DND-41 (cell line): ENCODE data around the gene FARP2.

Experiments
- ATAC-seq: fragments of 200-7000 bp; cut with Tn5 transposase; 3 replicates; pipeline ENCODE4 v1.9.1; 2021; ENCODE audit warnings: low read depth; ENCODE audit not compliant: insufficient read depth
- DNase-seq: peaks from one replicate; pipeline ENCODE4 v3.0.0-alpha.2; 2020
- H2AFZ ChIP-seq: 2 replicates; pipeline ENCODE4 v1.6.0; 2012; ENCODE audit warnings: low read depth, low read length
- H3K27ac ChIP-seq: 2 replicates; pipeline ENCODE4 v1.5.1; 2012; ENCODE audit warnings: low read length, inconsistent platforms
- H3K27me3 ChIP-seq: fragments of 200-600 bp; sonication (generic); 2 replicates; pipeline ENCODE4 v1.6.0; 2012; ENCODE audit warnings: low read length, mild to moderate bottlenecking, inconsistent platforms; ENCODE audit not compliant: insufficient read depth, poor library complexity
- H3K36me3 ChIP-seq: 2 replicates; pipeline ENCODE4 v1.5.1; 2012; ENCODE audit warnings: low read length, inconsistent platforms; ENCODE audit not compliant: insufficient read depth
- H3K4me1 ChIP-seq: 2 replicates; pipeline ENCODE4 v1.5.1; 2012; ENCODE audit warnings: mild to moderate bottlenecking, low read length; ENCODE audit not compliant: insufficient read depth
- H3K4me2 ChIP-seq: 2 replicates; pipeline ENCODE4 v1.6.0; 2012; ENCODE audit warnings: mild to moderate bottlenecking, moderate library complexity, low read length, inconsistent platforms; ENCODE audit not compliant: insufficient read depth
- H3K4me3 ChIP-seq, 2 experiments: fragments of 200-600 bp in 1 of 2; shearing (Covaris generic) in 1 of 2; 2 replicates each; pipeline ENCODE4 v1.5.1; 2012 to 2016; ENCODE audit warnings: inconsistent platforms in 2 of 2, low read length in 2 of 2, mild to moderate bottlenecking in 2 of 2, low read depth in 1 of 2, moderate library complexity in 1 of 2
- H3K79me2 ChIP-seq: 2 replicates; pipeline ENCODE4 v1.6.0; 2012; ENCODE audit warnings: low read length, inconsistent platforms; ENCODE audit not compliant: insufficient read depth
- H3K9ac ChIP-seq: 2 replicates; pipeline ENCODE4 v1.6.0; 2012; ENCODE audit warnings: low read depth, mild to moderate bottlenecking, inconsistent platforms, low read length, moderate library complexity
- H3K9me3 ChIP-seq: 2 replicates; pipeline ENCODE4 v1.5.1; 2012; ENCODE audit warnings: low read length, moderate library complexity, mild to moderate bottlenecking, inconsistent platforms; ENCODE audit not compliant: insufficient read depth, severe bottlenecking
- H4K20me1 ChIP-seq: 2 replicates; pipeline ENCODE4 v1.6.0; 2012; ENCODE audit warnings: low read length; ENCODE audit not compliant: insufficient read depth
- EZH2 ChIP-seq: IDR thresholded peaks from 3 replicates; pipeline ENCODE4 v1.6.1; 2012; ENCODE audit warnings: borderline replicate concordance, low read depth, mild to moderate bottlenecking, moderate library complexity, low read length, inconsistent platforms; ENCODE audit not compliant: severe bottlenecking
- TF ChIP-seq, protein P1 (sequence below): IDR thresholded peaks from 2 replicates; pipeline ENCODE4 v1.5.1; 2012; ENCODE audit warnings: borderline replicate concordance, low read length, moderate library complexity, mild to moderate bottlenecking; ENCODE audit not compliant: poor library complexity, severe bottlenecking; ENCODE audit errors: extremely low read depth

Gene FARP2

GRCh38 chr2:241507430-241508239 lies 151.6 kb downstream of the FARP2 start:
- Histone ChIP-seq H3K4me1 (peaks cover 36% of the 10 kb centered on the region), H3K27me3 (no peaks in the 10 kb centered on the region), H3K9ac (peak overlapping the region; percentile 88), H3K9me3 (no peaks in the 10 kb centered on the region), H3K36me3 (peaks cover 20% of the 10 kb centered on the region; the same call in 1 of the 2 replicates), H4K20me1 (peaks cover 36% of the 10 kb centered on the region), H3K79me2 (peaks cover 48% of the 10 kb centered on the region), H2AFZ (peak overlapping the region; percentile 68), H3K27ac (peak overlapping the region; percentile 66), H3K4me2 (peak overlapping the region; percentile 97), H3K4me3 (peak overlapping the region; percentile 87 to 94)
- ATAC-seq (peak; percentile 14; the same call in 2 of the 3 replicates), DNase-seq (no peak)
- TF ChIP-seq, protein P1, sequence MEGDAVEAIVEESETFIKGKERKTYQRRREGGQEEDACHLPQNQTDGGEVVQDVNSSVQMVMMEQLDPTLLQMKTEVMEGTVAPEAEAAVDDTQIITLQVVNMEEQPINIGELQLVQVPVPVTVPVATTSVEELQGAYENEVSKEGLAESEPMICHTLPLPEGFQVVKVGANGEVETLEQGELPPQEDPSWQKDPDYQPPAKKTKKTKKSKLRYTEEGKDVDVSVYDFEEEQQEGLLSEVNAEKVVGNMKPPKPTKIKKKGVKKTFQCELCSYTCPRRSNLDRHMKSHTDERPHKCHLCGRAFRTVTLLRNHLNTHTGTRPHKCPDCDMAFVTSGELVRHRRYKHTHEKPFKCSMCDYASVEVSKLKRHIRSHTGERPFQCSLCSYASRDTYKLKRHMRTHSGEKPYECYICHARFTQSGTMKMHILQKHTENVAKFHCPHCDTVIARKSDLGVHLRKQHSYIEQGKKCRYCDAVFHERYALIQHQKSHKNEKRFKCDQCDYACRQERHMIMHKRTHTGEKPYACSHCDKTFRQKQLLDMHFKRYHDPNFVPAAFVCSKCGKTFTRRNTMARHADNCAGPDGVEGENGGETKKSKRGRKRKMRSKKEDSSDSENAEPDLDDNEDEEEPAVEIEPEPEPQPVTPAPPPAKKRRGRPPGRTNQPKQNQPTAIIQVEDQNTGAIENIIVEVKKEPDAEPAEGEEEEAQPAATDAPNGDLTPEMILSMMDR, result no peak
- no peak for TF ChIP-seq EZH2

DNA sequence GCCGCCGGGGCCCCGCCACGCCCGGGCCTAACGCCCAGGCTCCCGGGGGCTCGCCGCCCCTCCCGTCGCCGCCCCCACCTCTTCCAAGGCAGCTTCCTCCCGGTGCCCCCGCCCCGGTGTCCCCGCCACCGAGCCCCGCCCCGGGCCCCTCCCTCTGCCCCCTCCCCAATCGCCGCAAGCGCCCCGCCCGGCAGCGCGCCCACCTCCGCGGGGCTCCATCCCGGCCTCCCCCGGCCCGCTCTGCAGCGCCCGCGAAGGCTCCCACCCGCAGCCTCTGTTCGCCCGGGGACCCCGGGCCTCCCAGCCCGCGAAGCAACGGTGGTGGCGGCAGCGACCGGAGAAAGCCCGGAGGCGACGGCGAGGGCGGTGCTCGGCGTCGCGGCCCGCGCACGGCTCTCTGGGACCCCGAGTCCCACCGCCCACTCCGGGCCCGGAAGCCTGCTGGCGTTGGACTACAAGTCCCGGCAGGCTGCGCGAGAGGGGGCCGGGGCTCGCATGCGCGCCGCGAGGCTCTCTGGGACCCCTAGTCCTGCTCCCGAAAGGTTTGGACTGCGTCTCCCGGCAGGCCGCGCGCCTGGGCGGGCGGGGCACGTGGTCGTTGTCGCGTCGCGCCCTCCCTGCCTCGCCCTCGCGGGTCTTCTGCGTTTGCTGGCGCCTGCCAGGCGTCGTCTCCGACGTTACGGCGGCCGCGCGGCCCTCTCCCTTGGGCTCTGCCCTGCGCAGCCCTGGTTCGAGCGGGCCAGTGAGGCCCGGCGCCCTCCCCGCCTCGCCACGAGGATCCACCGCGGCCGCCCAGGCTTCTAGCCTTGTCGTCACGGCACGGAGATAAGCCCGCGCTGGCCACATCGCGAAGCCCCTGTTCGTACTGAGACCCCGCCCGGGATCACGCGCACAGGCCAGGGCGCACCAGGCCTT lies 152.4 kb downstream of the FARP2 start, which contains the start of gene STK25:
TSS of gene STK25 (minus strand) at position 345 of the 915 bp plus-strand sequence. CDS start 549 bp downstream, outside the sequence.
- Histone ChIP-seq H3K4me1 (peaks cover 36% of the 10 kb centered on the region), H3K79me2 (peaks cover 48% of the 10 kb centered on the region), H4K20me1 (peaks cover 36% of the 10 kb centered on the region), H3K36me3 (peaks cover 20% of the 10 kb centered on the region; the same call in 1 of the 2 replicates), H3K27me3 (no peaks in the 10 kb centered on the region), H2AFZ (peak within 1 kb of the TSS; percentile 94), H3K27ac (peak within 1 kb of the TSS; percentile 83), H3K9me3 (no peaks in the 10 kb centered on the region), H3K9ac (peak within 1 kb of the TSS; percentile 88), H3K4me2 (peak within 1 kb of the TSS; percentile 97), H3K4me3 (peak within 1 kb of the TSS; percentile 87 to 94)
- peak; percentile 99 for DNase-seq
- no peak for TF ChIP-seq EZH2
- peak; percentile 97 for ATAC-seq

GRCh38 chr2:241509155-241509784 lies 153.2 kb downstream of the FARP2 start:
- H3K4me2 ChIP-seq, result peak overlapping the region; percentile 78
- H4K20me1 ChIP-seq, result peaks cover 29% of the 10 kb centered on the region
- TF ChIP-seq EZH2, result no peak
- TF ChIP-seq, protein P1, result no peak
- no peaks in the 10 kb centered on the region for H3K9me3 ChIP-seq
- peaks cover 40% of the 10 kb centered on the region for H3K79me2 ChIP-seq
- H3K36me3 ChIP-seq, result peaks cover 19% of the 10 kb centered on the region; the same call in 1 of the 2 replicates
- H2AFZ ChIP-seq, result peak overlapping the region; percentile 94
- ATAC-seq, result no peak
- H3K9ac ChIP-seq, result peak overlapping the region; percentile 88
- no peak for DNase-seq
- peak overlapping the region in 1 of 2 experiments; percentile 57; a peak in 2 of 4 replicates for H3K4me3 ChIP-seq
- peak overlapping the region; percentile 68 for H3K27ac ChIP-seq
- H3K4me1 ChIP-seq, result peaks cover 36% of the 10 kb centered on the region
- H3K27me3 ChIP-seq, result no peaks in the 10 kb centered on the region
